Measurements from ENCODE around the gene GSTO1. TPM values are rescaled to one million over a fixed set of nuclear protein-coding genes. Genes with fewer than 3 reads are reported as not detected.
"Not testable (repeated sequence)": the region's sequence is repeated elsewhere in the genome, so short reads cannot be mapped to it uniquely, and the experiment has no call there.

The GSTO1 gene
- polyA plus RNA-seq, result 100 to 1,000 TPM in 1 of 3 donors, 10 to 100 TPM in 2; 51.6 to 145 (median 71.4) TPM

GRCh38 chr10:104254493-104255310 is at the start of gene GSTO1:
TSS of gene GSTO1 (plus strand) at chr10:104254892. CDS start at chr10:104254929, 37 bp downstream.
- peak within 1 kb of the TSS; percentile 91 for H3K27ac ChIP-seq (ENCODE audit: low read depth, low read length)
- WGBS, 3 donors, result 0 to 1% (median 1%) methylated on average over 64 to 69 of the region's 69 CpGs

- 53 to 76% (median 58%) methylated on average over 3 of the region's 3 CpGs for WGBS, 3 donors
- H3K27ac ChIP-seq (ENCODE audit: low read depth, low read length), result no peak overlapping the region
Measured at GRCh38 chr10:104208730-104209129, 46.0 kb upstream of the GSTO1 start.

DNA sequence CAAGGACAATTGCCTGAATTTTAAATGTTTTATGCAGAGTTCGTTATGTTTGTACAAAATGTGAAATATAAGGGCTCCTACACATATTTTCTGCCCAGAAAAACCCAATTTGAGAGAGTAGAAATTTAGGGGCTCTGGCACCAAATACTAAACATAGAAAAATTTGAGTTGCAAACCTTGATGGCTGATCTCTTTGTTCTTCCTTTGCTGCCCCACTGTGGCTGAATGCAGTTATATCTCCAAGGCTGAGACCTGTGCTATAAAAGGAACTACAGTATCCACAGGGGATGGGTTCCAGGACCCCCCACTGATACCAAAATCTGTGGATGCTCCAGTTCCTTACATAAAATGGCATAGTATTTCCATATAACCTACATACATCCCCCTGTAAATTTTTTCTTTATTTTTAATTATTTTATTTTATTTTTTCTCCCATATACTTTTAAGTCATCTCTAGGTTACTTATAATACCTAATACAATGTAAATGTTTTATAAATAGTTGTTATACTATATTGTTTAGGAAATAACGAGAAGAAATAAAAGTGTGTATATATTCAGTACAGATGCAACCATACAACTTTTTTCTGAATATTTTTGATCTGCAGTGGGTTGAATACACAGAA is 45.0 kb upstream of the GSTO1 start:
- no peak overlapping the region for H3K27ac ChIP-seq (ENCODE audit: low read depth, low read length)
- 31 to 47% (median 43%) methylated on average over 2 of the region's 2 CpGs for WGBS, 3 donors

- H3K27ac ChIP-seq (ENCODE audit: low read depth, low read length), result no peak overlapping the region
- WGBS, 3 donors, result 81 to 98% (median 90%) methylated on average over 3 of the region's 3 CpGs
Measured at GRCh38 chr10:104216631-104217030, 38.1 kb upstream of the GSTO1 start.

DNA sequence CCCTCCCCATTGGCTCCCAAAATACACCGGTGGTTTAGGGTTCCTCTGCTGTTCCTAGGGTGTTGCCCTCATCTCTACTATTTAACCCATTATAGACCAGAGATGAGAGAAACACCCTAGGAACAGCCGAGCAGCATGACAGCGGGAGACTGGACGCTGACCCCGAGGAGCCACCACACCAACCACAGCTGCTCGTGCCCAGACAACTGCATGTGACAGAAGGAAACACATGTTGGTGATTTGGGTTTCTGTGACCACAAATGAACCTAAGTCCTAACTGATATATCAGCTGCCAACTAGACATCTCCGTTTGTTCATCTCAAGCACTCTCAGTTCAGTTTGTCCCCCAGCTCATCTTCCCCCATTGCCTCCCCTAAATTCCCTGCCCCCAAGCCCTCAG is 35.9 kb upstream of the GSTO1 start:
- 35 to 73% (median 45%) methylated on average over 7 of the region's 7 CpGs for WGBS, 3 donors

GRCh38 chr10:104220522-104220921 is 34.2 kb upstream of the GSTO1 start:
- no peak overlapping the region for H3K27ac ChIP-seq (ENCODE audit: low read depth, low read length)
- WGBS, 3 donors, result 33 to 62% (median 50%) methylated on average over 2 of the region's 2 CpGs

More for the DNA sequence above, 35.9 kb upstream of the GSTO1 start:
- no peak overlapping the region for H3K27ac ChIP-seq (ENCODE audit: low read depth, low read length)

GRCh38 chr10:104223304-104223703 is 31.4 kb upstream of the GSTO1 start:
- H3K27ac ChIP-seq (ENCODE audit: low read depth, low read length), result no peak overlapping the region

GRCh38 chr10:104230490-104230889 is 24.2 kb upstream of the GSTO1 start:
- H3K27ac ChIP-seq (ENCODE audit: low read depth, low read length), result no peak overlapping the region
- 67 to 85% (median 72%) methylated on average over 4 of the region's 4 CpGs for WGBS, 3 donors

GRCh38 chr10:104231784-104232612 is 22.7 kb upstream of the GSTO1 start, which contains the start of gene CFAP43:
TSS of gene CFAP43 (minus strand) at chr10:104232364. CDS start at chr10:104232246, 118 bp downstream.
- no peak within 1 kb of the TSS for H3K27ac ChIP-seq (ENCODE audit: low read depth, low read length)
- 0 to 1% (median 1%) methylated on average over 58 to 60 of the region's 60 CpGs for WGBS, 3 donors

DNA sequence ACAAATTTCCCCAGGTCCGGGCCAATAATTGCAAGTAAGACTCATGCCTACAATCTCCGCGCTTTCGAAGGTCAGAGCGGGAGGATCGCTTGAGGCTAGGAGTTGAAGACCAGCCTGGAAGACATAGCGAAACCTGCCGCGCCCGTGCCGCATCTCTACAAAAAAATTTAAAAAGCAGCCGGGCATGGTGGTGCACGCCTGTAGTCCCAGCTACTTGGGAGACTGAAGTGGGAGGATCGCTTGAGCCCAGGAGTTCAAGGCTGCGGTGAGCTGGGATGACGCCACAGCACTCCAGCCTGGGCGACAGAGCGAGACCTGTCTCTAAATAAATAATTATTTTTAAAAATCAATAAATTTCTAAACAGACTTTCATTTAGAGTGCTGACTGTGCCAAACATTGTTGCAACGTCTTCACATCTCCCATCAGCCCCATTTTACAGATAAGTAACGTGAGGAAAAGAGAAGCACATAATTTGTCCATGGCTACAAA is 22.0 kb upstream of the GSTO1 start:
- no peak overlapping the region for H3K27ac ChIP-seq (ENCODE audit: low read depth, low read length)
- 4 to 15% (median 13%) methylated on average over 20 of the region's 20 CpGs for WGBS, 3 donors

DNA sequence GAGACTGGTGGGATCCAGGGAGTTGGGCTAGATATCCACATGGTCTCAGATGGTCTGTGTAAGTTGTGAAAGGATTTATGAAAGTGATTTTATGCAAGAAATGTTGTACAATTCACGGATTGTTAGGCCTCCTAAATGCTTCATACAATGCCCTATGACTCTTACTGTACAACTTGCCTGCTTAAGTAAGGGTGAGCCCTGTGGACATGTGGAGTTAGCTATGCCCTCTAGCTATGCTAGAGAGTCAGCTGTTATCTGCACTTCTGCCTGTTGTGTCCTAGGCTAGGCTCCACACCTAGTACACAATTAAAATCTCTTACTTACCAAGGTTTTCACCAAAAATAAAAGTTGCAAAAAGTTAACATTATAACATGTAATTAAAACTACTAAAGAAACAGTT is 20.9 kb upstream of the GSTO1 start:
- whole genome bisulfite sequencing, 3 donors, result 61 to 85% (median 78%) methylated on average over 1 of the region's 1 CpG
- H3K27ac ChIP-seq (ENCODE audit: low read depth, low read length), result no peak overlapping the region

GRCh38 chr10:104234934-104235333 is 19.8 kb upstream of the GSTO1 start:
- WGBS, 3 donors, result 76 to 82% (median 81%) methylated on average over 1 of the region's 1 CpG
- H3K27ac ChIP-seq (ENCODE audit: low read depth, low read length), result no peak overlapping the region

- 73 to 85% (median 81%) methylated on average over 3 of the region's 3 CpGs for WGBS, 3 donors
- H3K27ac ChIP-seq (ENCODE audit: low read depth, low read length), result no peak overlapping the region
Measured at GRCh38 chr10:104235801-104236200, 18.9 kb upstream of the GSTO1 start.

GRCh38 chr10:104240078-104240477 is 14.6 kb upstream of the GSTO1 start:
- 60 to 65% (median 60%) methylated on average over 2 of the region's 2 CpGs for WGBS, 3 donors
- H3K27ac ChIP-seq (ENCODE audit: low read depth, low read length), result no peak overlapping the region

DNA sequence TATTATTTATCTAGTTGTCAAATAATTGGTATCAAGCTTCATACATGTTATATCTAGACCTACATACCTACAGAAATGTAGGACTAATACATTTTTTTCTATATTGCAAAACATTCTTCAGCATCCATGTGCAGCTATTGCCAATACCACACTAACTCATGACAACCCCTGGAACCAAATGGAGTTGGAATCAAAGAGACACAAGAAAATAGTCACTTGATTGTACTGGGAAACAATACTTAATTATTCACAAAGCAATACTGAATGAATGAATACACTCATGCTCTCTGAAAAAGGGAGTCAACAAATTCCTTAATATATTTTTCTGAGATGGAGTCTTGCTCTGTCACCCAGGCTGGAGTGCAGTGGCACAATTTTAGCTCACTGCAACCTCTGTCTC is 12.1 kb upstream of the GSTO1 start:
- H3K27ac ChIP-seq (ENCODE audit: low read depth, low read length), result no peak overlapping the region

DNA sequence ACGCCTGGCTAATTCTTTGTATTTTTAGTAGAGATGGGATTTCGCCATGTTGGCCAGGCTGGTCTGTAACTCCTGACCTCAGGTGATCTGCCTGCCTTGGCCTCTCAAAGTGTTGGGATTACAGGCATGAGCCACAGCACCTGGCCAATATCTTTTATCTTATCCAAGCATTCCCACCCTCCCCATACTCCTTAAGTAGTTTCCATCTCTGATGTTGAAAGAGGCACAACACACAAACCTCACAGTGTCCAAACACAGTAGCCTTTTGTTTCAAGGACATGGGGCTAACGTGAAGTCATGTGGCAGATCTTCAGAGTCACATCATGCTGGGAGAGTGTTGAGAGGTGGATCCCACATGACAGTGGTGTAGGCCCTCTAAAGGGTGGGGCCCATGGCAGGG is 11.7 kb upstream of the GSTO1 start:
- 72 to 85% (median 83%) methylated on average over 3 of the region's 3 CpGs for WGBS, 3 donors
- not testable (repeated sequence) for H3K27ac ChIP-seq (ENCODE audit: low read depth, low read length)

GRCh38 chr10:104243512-104243911 is 11.2 kb upstream of the GSTO1 start:
- no peak overlapping the region for H3K27ac ChIP-seq (ENCODE audit: low read depth, low read length)
- 51 to 69% (median 68%) methylated on average over 4 to 5 of the region's 5 CpGs for WGBS, 3 donors

GRCh38 chr10:104245066-104245632 is 9.5 kb upstream of the GSTO1 start:
- 95 to 98% (median 97%) methylated on average over 23 to 34 of the region's 34 CpGs for WGBS, 3 donors

More at GRCh38 chr10:104245066-104245632, 9.5 kb upstream of the GSTO1 start:
- no peak overlapping the region for H3K27ac ChIP-seq (ENCODE audit: low read depth, low read length)
